Kidney (tissue), 14 donors: Measurements from ENCODE around the gene OTOG. TPM values are rescaled to one million over a fixed set of nuclear protein-coding genes. Genes with fewer than 3 reads are reported as not detected.

ENCODE experiments used
- DNase-seq, 5 donors: peaks; one replicate each; pipeline ENCODE4 v3.0.0-alpha.2; 2013 to 2020
- FAIRE-seq: peaks from 2 replicates; lab custom pipeline; 2012; peaks lifted over from hg19 to GRCh38; lab: Jason Lieb, UNC
- H3K27ac ChIP-seq, 2 donors: one replicate each; pipeline ENCODE4 v1.7.0; 2013; ENCODE audit warnings: low read depth in 2 of 2, low read length in 2 of 2, inconsistent platforms in 1 of 2
- H3K27me3 ChIP-seq: one replicate; pipeline ENCODE4 v1.7.1; 2013; ENCODE audit warnings: low read length, inconsistent platforms; ENCODE audit not compliant: control insufficient read depth, insufficient read depth
- H3K36me3 ChIP-seq, 3 donors: one replicate each; pipeline versions ENCODE4 v1.7.0 to v1.7.1; 2013; ENCODE audit warnings: low read length in 3 of 3, control low read depth in 1 of 3, inconsistent platforms in 1 of 3; ENCODE audit not compliant: insufficient read depth in 3 of 3, control insufficient read depth in 2 of 3
- H3K4me1 ChIP-seq, 3 donors: one replicate each; pipeline versions ENCODE4 v1.7.0 to v1.7.1; 2013; ENCODE audit warnings: low read length in 3 of 3, inconsistent platforms in 1 of 3, low read depth in 1 of 3; ENCODE audit not compliant: control insufficient read depth in 2 of 3, insufficient read depth in 2 of 3
- H3K4me3 ChIP-seq, 3 donors: one replicate each; pipeline versions ENCODE4 v1.7.0 to v1.8.1; 2013; ENCODE audit warnings: low read length in 3 of 3, control low read depth in 1 of 3, inconsistent platforms in 1 of 3
- H3K9ac ChIP-seq, 3 donors: one replicate each; pipeline versions ENCODE4 v1.7.0 to v1.7.1; 2013; ENCODE audit warnings: low read length in 3 of 3, control low read depth in 1 of 3, inconsistent platforms in 1 of 3
- H3K9me3 ChIP-seq, 3 donors: one replicate each; pipeline versions ENCODE4 v1.7.0 to v1.7.1; 2013; ENCODE audit warnings: low read length in 3 of 3, control low read depth in 1 of 3, inconsistent platforms in 1 of 3; ENCODE audit not compliant: control insufficient read depth in 2 of 3, insufficient read depth in 1 of 3
- CTCF ChIP-seq: IDR thresholded peaks from 3 replicates; pipeline ENCODE4 v1.5.1; 2012; ENCODE audit warnings: mild to moderate bottlenecking, moderate library complexity, borderline replicate concordance; ENCODE audit not compliant: insufficient read depth; ENCODE audit errors: extremely low read depth
- intact Hi-C: fragments of 100-400 bp; cut with DNase I; formaldehyde crosslinking; loops from one replicate; pipeline ENCODE4 v1.11.1; 2022
- polyA plus RNA-seq: library from polyadenylated mRNA; stranded (reverse); fragments of 350-450 nt; fragmentation: Illumina TruSeq; extraction: RNeasy Lipid Tissue Mini Kit (QIAGEN cat#74804); gene quantifications from one replicate; pipeline ENCODE4 v1.2.3, GENCODE V29; 2014; ENCODE audit warnings: low read depth, low replicate concordance; ENCODE audit not compliant: insufficient read depth
- total RNA-seq: library from RNA; stranded (reverse); fragmentation: NEBNext Ultra II Directional; extraction: Animal tissue kit (Norgen Biotek cat#: 25700); gene quantifications from one replicate; pipeline ENCODE4 v1.2.1, GENCODE V29; 2021
- donor health status: control.
- donor health status: control.
- donor health status: control.
- donor health status: control.
- donor health status: control.
- donor health status: DM: yes; HTN: yes; CAD: no.
- donor health status: Normal renal cell carcinoma (clear cell type).

OTOG gene
- total and polyA plus RNA-seq, 2 donors from 2014 or later, result 0.06 TPM; not detected in 1

- no peaks in the 10 kb centered on the region for H3K36me3 ChIP-seq
- H3K27ac ChIP-seq, result peak overlapping the region; percentile 65 to 80
- H3K27me3 ChIP-seq, result no peaks in the 10 kb centered on the region
- FAIRE-seq, result no peak
- peaks cover 0 to 7% (median 6%) of the 10 kb centered on the region in 3 donors for H3K4me1 ChIP-seq
- intact Hi-C loops, result no loop called here
- TF ChIP-seq CTCF, result no peak
- no peaks in the 10 kb centered on the region for H3K9me3 ChIP-seq
- DNase-seq, result peak in 3 of 5 donors; percentile 44 to 72 (median 53)
- H3K4me3 ChIP-seq, result peak overlapping the region in 2 of 3 donors; percentile 59 to 64
- H3K9ac ChIP-seq, result peak overlapping the region in 1 of 3 donors; percentile 28
These were observed 4.8 kb upstream of the OTOG start for GRCh38 chr11:17542249-17542648.

- peak overlapping the region in 1 of 3 donors; percentile 66 for H3K9ac ChIP-seq
- H3K36me3 ChIP-seq, result no peaks in the 10 kb centered on the region
- FAIRE-seq, result no peak
- peak overlapping the region; percentile 65 to 80 for H3K27ac ChIP-seq
- intact Hi-C loops, result no loop called here
- no peaks in the 10 kb centered on the region for H3K27me3 ChIP-seq
- H3K4me3 ChIP-seq, result peak overlapping the region; percentile 8 to 64 (median 59)
- peaks cover 0 to 7% (median 6%) of the 10 kb centered on the region in 3 donors for H3K4me1 ChIP-seq
- TF ChIP-seq CTCF, result no peak
- no peaks in the 10 kb centered on the region for H3K9me3 ChIP-seq
- peak in 1 of 5 donors; percentile 46 for DNase-seq
These were observed 4.0 kb upstream of the OTOG start for GRCh38 chr11:17543041-17543440.

DNA sequence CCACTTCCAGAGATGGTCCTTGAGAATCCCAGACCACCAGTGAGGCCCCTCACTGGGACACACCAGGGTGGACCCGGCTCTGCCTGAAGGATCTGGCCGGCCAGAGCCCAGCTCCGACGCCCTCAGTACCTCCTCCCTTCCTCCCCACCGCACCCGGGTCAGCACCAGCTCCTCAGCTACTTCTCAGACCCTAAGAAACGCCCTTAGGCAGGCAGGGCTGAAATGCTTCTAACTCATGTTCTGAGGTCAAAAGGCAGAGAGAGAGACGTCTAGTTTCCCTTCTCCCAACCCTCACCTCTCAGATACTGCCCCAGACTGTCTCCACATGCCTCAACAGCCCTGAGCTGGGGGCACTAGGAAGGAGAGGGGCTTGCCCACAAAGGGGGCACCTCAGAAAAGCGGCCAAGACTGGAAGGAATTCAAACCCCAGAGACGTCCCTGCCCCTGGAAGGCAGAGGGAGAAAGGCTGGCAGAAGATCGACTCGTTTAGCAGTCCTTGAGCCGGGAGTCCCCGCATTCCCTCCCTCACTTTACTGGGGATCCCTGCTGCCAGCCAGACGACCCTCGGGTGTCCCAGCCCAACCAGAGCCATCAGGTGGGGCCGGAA is 3.4 kb upstream of the OTOG start:
- FAIRE-seq (no peak), DNase-seq (peak in 1 of 5 donors; percentile 21)
- intact Hi-C loops, result no loop called here
- Histone ChIP-seq H3K9me3 (no peaks in the 10 kb centered on the region), H3K9ac (peak overlapping the region in 1 of 3 donors; percentile 66), H3K4me1 (peaks cover 0 to 6% (median 5%) of the 10 kb centered on the region in 3 donors), H3K36me3 (no peaks in the 10 kb centered on the region), H3K4me3 (peak overlapping the region in 2 of 3 donors; percentile 59 to 64), H3K27ac (peak overlapping the region; percentile 65 to 80), H3K27me3 (no peaks in the 10 kb centered on the region)
- no peak for TF ChIP-seq CTCF
